Body of pancreas (tissue), 4 donors: ENCODE results near the gene ADAMTS20. TPM values are rescaled to one million over a fixed set of nuclear protein-coding genes. Genes with fewer than 3 reads are reported as not detected.
"Not testable (repeated sequence)": the region's sequence is repeated elsewhere in the genome, so short reads cannot be mapped to it uniquely, and the experiment has no call there.

Source experiments
- ATAC-seq: fragments of 150-250 bp; one replicate; pipeline ENCODE4 v1.9.1; 2016
- DNase-seq, 4 donors: peaks; one replicate each; pipeline ENCODE4 v3.0.0-alpha.2; 2019
- H3K27ac ChIP-seq, 4 donors: fragments of 200-600 bp; sonication (generic); 1 replicate in 3 of 4; 2 replicates in 1 of 4; pipeline versions ENCODE4 v1.5.1 to v1.6.1; 2016 to 2019; ENCODE audit warnings: mild to moderate bottlenecking in 1 of 4, mixed read lengths in 1 of 4, moderate library complexity in 1 of 4
- H3K27me3 ChIP-seq, 2 donors: fragments of 200-600 bp; sonication (generic); one replicate each; pipeline ENCODE4 v1.6.0; 2016; ENCODE audit warnings: mild to moderate bottlenecking in 1 of 2
- H3K36me3 ChIP-seq, 2 donors: fragments of 200-600 bp; sonication (generic); replicated peaks in 1 of 2; 2 replicates each; pipeline ENCODE4 v1.5.1; 2016; ENCODE audit warnings: low read depth in 2 of 2; ENCODE audit not compliant: insufficient read depth in 1 of 2
- H3K4me1 ChIP-seq: fragments of 200-600 bp; sonication (generic); one replicate; pipeline ENCODE4 v1.6.0; 2016
- H3K4me3 ChIP-seq, 2 donors: fragments of 200-600 bp; sonication (generic); 1 replicate in 1 of 2; 2 replicates in 1 of 2; pipeline ENCODE4 v1.5.1; 2016 to 2019
- H3K9me3 ChIP-seq, 3 donors: fragments of 200-600 bp; sonication (generic); 1 replicate in 2 of 3; 2 replicates in 1 of 3; pipeline ENCODE4 v1.5.1; 2016
- CTCF ChIP-seq, 7 experiments: fragments of 450-650 bp in 4 of 7; fragments of 200-600 bp in 3 of 7; sonication (generic) in 3 of 7; IDR thresholded peaks; one replicate each; pipeline ENCODE4 v1.5.1; 2016 to 2019; ENCODE audit warnings: antibody characterized with exemption in 7 of 7
- POLR2A ChIP-seq, 3 donors: fragments of 450-650 bp; IDR thresholded peaks; one replicate each; pipeline ENCODE4 v1.6.1; 2016; ENCODE audit warnings: antibody characterized with exemption in 3 of 3, mild to moderate bottlenecking in 2 of 3
- WGBS, 2 donors: methylation state at CpG; one replicate each; pipeline ENCODE4 v1.1.5; 2017; 5-methylcytosine and 5-hydroxymethylcytosine counted together
- intact Hi-C: fragments of 100-400 bp; cut with DNase I; formaldehyde crosslinking; loops from one replicate; pipeline ENCODE4 v1.15.1; 2023
- total RNA-seq, 2 donors: library from RNA; depleted of rRNA; stranded (reverse); fragments of >200 nt; gene quantifications; one replicate each; pipeline ENCODE4 v1.1.0, GENCODE V29; 2016

Gene ADAMTS20
- total RNA-seq, 2 donors from 2014 or later: not detected

DNA sequence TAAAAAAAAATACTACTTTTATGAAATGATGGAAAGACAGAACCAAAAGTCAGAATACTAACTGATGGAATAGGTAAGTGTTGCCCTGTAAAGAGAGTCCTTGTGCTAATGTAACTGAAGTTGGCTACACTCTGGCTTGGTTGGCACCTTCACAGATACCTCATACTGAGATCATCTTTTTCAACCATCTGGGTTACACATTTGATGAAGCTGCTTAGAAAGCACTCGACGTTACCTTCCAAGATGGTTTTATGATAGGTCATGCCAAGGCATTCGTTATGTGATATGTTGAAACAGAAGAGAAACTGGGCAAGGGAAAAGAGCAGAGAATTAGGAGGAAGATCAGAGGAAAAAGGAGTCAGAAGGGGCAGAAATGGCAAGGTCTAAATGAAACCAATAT is 203.8 kb downstream of the ADAMTS20 start:
- 44 to 51% methylated on average over 3 of the region's 3 CpGs for WGBS, 2 donors
- DNase-seq: no peak
- H3K27ac ChIP-seq: no peak overlapping the region
- intact Hi-C loops: no loop called here
- ATAC-seq: no peak
- H3K9me3 ChIP-seq: peaks cover 0 to 8% (median 0%) of the 10 kb centered on the region in 3 donors
- H3K36me3 ChIP-seq: no peaks in the 10 kb centered on the region
- H3K4me1 ChIP-seq: no peaks in the 10 kb centered on the region
- no peak overlapping the region for H3K4me3 ChIP-seq
- no peaks in the 10 kb centered on the region for H3K27me3 ChIP-seq
- no peak for TF ChIP-seq CTCF (IDR thresholded peaks at IDR 0.05)
- no peak for TF ChIP-seq POLR2A (IDR thresholded peaks at IDR 0.05)

GRCh38 chr12:43347026-43347425 is 205.0 kb downstream of the ADAMTS20 start:
- intact Hi-C loops: no loop called here

GRCh38 chr12:43345023-43345422 is 207.0 kb downstream of the ADAMTS20 start:
- DNase-seq: no peak
- no peaks in the 10 kb centered on the region for H3K4me1 ChIP-seq
- H3K27ac ChIP-seq: no peak overlapping the region
- no peaks in the 10 kb centered on the region for H3K27me3 ChIP-seq
- WGBS, 2 donors: 30 to 63% methylated on average over 1 of the region's 1 CpG
- no peaks in the 10 kb centered on the region for H3K36me3 ChIP-seq
- peaks cover 0 to 8% (median 0%) of the 10 kb centered on the region in 3 donors for H3K9me3 ChIP-seq
- intact Hi-C loops: no loop called here
- no peak for TF ChIP-seq CTCF (IDR thresholded peaks at IDR 0.05)
- ATAC-seq: no peak
- no peak overlapping the region for H3K4me3 ChIP-seq

More at GRCh38 chr12:43347026-43347425, 205.0 kb downstream of the ADAMTS20 start:
- 73 to 85% methylated on average over 4 of the region's 4 CpGs for WGBS, 2 donors
- H3K9me3 ChIP-seq: peaks cover 0 to 8% (median 0%) of the 10 kb centered on the region in 3 donors
- no peak overlapping the region for H3K4me3 ChIP-seq
- ATAC-seq: no peak
- no peaks in the 10 kb centered on the region for H3K27me3 ChIP-seq
- H3K27ac ChIP-seq: no peak overlapping the region
- DNase-seq: no peak
- H3K36me3 ChIP-seq: no peaks in the 10 kb centered on the region
- H3K4me1 ChIP-seq: no peaks in the 10 kb centered on the region
- TF ChIP-seq CTCF (IDR thresholded peaks at IDR 0.05) (no peak), POLR2A (IDR thresholded peaks at IDR 0.05) (no peak)

DNA sequence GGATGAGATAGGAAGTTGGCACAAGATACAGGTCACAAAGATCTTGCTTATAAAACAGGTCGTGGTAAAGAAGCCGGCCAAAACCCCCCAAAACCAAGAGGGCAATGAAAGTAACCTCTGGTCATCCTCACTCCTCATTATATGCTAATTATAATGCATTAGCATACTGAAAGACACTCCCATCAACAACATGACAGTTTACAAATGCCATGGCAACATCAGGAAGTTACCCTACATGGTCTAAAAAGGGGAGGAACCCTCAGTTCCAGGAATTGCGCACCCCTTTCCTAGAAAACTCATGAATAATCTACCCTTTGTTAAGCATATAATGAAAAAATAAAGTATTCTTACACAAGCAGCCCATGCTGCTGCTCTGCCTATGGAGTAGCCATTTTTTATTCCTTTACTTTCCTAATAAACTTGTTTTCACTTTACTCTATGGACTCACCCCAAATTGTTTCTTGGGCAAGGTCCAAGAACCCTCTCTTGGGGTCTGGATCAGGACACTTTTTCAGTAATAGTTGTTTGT is 210.2 kb downstream of the ADAMTS20 start:
- H3K4me1 ChIP-seq, H3K36me3 ChIP-seq, H3K9me3 ChIP-seq, H3K27ac ChIP-seq, H3K4me3 ChIP-seq, H3K27me3 ChIP-seq, DNase-seq, ATAC-seq, intact Hi-C loops: not testable (repeated sequence)
- 64 to 72% methylated on average over 3 of the region's 3 CpGs for WGBS, 2 donors

DNA sequence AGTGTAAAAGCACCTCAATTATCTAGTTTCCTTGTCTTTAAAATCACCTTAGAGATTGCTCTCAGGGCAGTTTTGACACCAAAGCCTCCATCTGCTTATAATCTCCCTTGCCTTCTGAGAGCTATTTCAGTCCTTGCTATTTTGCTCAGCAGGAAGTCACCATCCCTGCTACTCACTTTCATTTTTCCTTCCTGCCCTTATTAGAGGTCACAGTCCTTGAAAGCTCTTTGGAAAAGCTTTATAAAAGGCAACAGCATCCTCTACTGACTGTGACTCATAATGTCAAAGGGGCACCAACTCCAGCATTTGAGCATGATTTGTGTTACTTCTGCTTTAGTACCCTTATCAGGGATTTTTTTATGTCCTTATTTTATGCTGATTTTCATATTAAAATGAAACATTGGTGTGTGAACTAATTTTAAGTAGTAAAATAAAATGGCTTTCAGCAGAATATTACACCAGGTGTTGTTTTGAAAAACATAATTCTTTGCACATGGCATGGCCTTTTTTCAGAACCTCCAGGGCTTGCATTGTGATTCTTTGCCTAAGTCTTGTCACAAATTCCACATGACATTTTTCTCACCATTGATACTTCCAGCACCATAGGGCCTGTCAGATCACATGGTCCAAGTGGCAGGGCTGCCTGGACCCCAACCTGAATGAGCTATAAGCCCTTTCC is 213.0 kb downstream of the ADAMTS20 start:
- Histone ChIP-seq H3K27me3 (no peaks in the 10 kb centered on the region), H3K4me3 (no peak overlapping the region), H3K9me3 (no peaks in the 10 kb centered on the region), H3K4me1 (peaks cover 6% of the 10 kb centered on the region), H3K36me3 (no peaks in the 10 kb centered on the region), H3K27ac (peak overlapping the region in 3 of 4 donors; percentile 6 to 34 (median 24))
- peak in 1 of 4 donors; percentile 8 for DNase-seq
- intact Hi-C loops: no loop called here
- peak in 6 of 7 experiments; percentile 10 to 72 (median 63) for TF ChIP-seq CTCF (IDR thresholded peaks at IDR 0.05)
- no peak for TF ChIP-seq POLR2A (IDR thresholded peaks at IDR 0.05)
- peak; percentile 83 for ATAC-seq
